Parathyroid adenoma (tissue), 2 donors: ENCODE measurements around the gene APLP2.

Source experiments
- H2AFZ ChIP-seq: fragments of 300-600 bp; sonication (generic); one replicate; pipeline ENCODE4 v1.7.0; 2017; ENCODE audit warnings: antibody characterized with exemption, mild to moderate bottlenecking
- H3K27ac ChIP-seq: fragments of 300-600 bp; sonication (generic); one replicate; pipeline ENCODE4 v1.7.0; 2017
- H3K27me3 ChIP-seq: fragments of 300-600 bp; sonication (generic); one replicate; pipeline ENCODE4 v1.7.0; 2017; ENCODE audit warnings: low read length; ENCODE audit not compliant: control insufficient read depth, insufficient read depth
- H3K36me3 ChIP-seq: fragments of 300-600 bp; sonication (generic); one replicate; pipeline ENCODE4 v1.7.0; 2017; ENCODE audit warnings: low read length; ENCODE audit not compliant: control insufficient read depth, insufficient read depth
- H3K4me1 ChIP-seq: fragments of 300-600 bp; sonication (generic); one replicate; pipeline ENCODE4 v1.7.0; 2017; ENCODE audit warnings: control low read depth
- H3K4me2 ChIP-seq: fragments of 300-600 bp; sonication (generic); one replicate; pipeline ENCODE4 v1.7.0; 2017; ENCODE audit warnings: low read length
- H3K4me3 ChIP-seq: fragments of 300-600 bp; sonication (generic); one replicate; pipeline ENCODE4 v1.7.0; 2017; ENCODE audit warnings: low read depth, low read length
- H3K79me2 ChIP-seq: fragments of 300-600 bp; sonication (generic); one replicate; pipeline ENCODE4 v1.7.0; 2017; ENCODE audit warnings: control low read depth
- H3K9ac ChIP-seq: fragments of 300-600 bp; sonication (generic); one replicate; pipeline ENCODE4 v1.7.0; 2017; ENCODE audit warnings: mild to moderate bottlenecking
- H3K9me3 ChIP-seq: fragments of 300-600 bp; sonication (generic); one replicate; pipeline ENCODE4 v1.7.0; 2017; ENCODE audit warnings: low read length; ENCODE audit not compliant: control insufficient read depth
- CTCF ChIP-seq: fragments of 300-600 bp; sonication (generic); IDR thresholded peaks from one replicate; pipeline ENCODE4 v1.7.0; 2017; ENCODE audit warnings: antibody characterized with exemption, mild to moderate bottlenecking
- donor health status: primary hyperparathyroidism.

Gene APLP2

GRCh38 chr11:130051082-130051481, 18.6 kb upstream of the APLP2 start:
- Histone ChIP-seq H2AFZ (no peak overlapping the region), H3K79me2 (no peaks in the 10 kb centered on the region), H3K9me3 (no peaks in the 10 kb centered on the region), H3K27ac (no peak overlapping the region), H3K4me3 (no peak overlapping the region), H3K36me3 (no peaks in the 10 kb centered on the region), H3K4me1 (no peaks in the 10 kb centered on the region), H3K4me2 (no peak overlapping the region), H3K27me3 (no peaks in the 10 kb centered on the region), H3K9ac (no peak overlapping the region)
- no peak for TF ChIP-seq CTCF

GRCh38 chr11:130052567-130052966, 17.1 kb upstream of the APLP2 start:
- Histone ChIP-seq H3K79me2 (no peaks in the 10 kb centered on the region), H3K9me3 (no peaks in the 10 kb centered on the region), H3K4me1 (no peaks in the 10 kb centered on the region), H2AFZ (no peak overlapping the region), H3K27me3 (no peaks in the 10 kb centered on the region), H3K27ac (no peak overlapping the region), H3K4me2 (no peak overlapping the region), H3K4me3 (no peak overlapping the region), H3K36me3 (no peaks in the 10 kb centered on the region), H3K9ac (no peak overlapping the region)
- no peak for TF ChIP-seq CTCF

- Histone ChIP-seq H3K4me2 (no peak overlapping the region), H3K27ac (no peak overlapping the region), H3K4me1 (no peaks in the 10 kb centered on the region), H3K9ac (no peak overlapping the region), H3K4me3 (no peak overlapping the region), H2AFZ (no peak overlapping the region), H3K79me2 (no peaks in the 10 kb centered on the region), H3K9me3 (no peaks in the 10 kb centered on the region), H3K27me3 (no peaks in the 10 kb centered on the region), H3K36me3 (no peaks in the 10 kb centered on the region)
- TF ChIP-seq CTCF, result no peak
Measured at GRCh38 chr11:130054966-130055365, 14.7 kb upstream of the APLP2 start.

- Histone ChIP-seq H3K4me2 (no peak overlapping the region), H3K27me3 (no peaks in the 10 kb centered on the region), H2AFZ (no peak overlapping the region), H3K9ac (no peak overlapping the region), H3K36me3 (no peaks in the 10 kb centered on the region), H3K79me2 (no peaks in the 10 kb centered on the region), H3K4me3 (no peak overlapping the region), H3K4me1 (no peaks in the 10 kb centered on the region), H3K27ac (no peak overlapping the region), H3K9me3 (no peaks in the 10 kb centered on the region)
- TF ChIP-seq CTCF, result no peak
Measured at GRCh38 chr11:130055617-130056016, 14.1 kb upstream of the APLP2 start.

GRCh38 chr11:130061017-130061416, 8.7 kb upstream of the APLP2 start:
- no peak overlapping the region for H3K4me3 ChIP-seq
- H3K4me2 ChIP-seq, result no peak overlapping the region
- H3K79me2 ChIP-seq, result no peaks in the 10 kb centered on the region
- no peaks in the 10 kb centered on the region for H3K4me1 ChIP-seq
- H3K27ac ChIP-seq, result no peak overlapping the region
- no peaks in the 10 kb centered on the region for H3K36me3 ChIP-seq
- H3K9me3 ChIP-seq, result no peaks in the 10 kb centered on the region
- no peak overlapping the region for H2AFZ ChIP-seq
- TF ChIP-seq CTCF, result no peak
- no peak overlapping the region for H3K9ac ChIP-seq
- H3K27me3 ChIP-seq, result no peaks in the 10 kb centered on the region
